B cell (primary cell): ENCODE results near the gene TUT1. TPM values are rescaled to one million over a fixed set of nuclear protein-coding genes. Genes with fewer than 3 reads are reported as not detected.

ENCODE experiments used
- ATAC-seq: fragments of 200-7000 bp; cut with Tn5 transposase; one replicate; pipeline ENCODE4 v1.10.0; 2021; ENCODE audit warnings: low read depth, mild to moderate bottlenecking, moderate number of reproducible peaks, moderate library complexity
- CTCF ChIA-PET: fragments of 350-600 bp; sonication (Branson Sonifier 250); formaldehyde crosslinking; loops from one replicate; lab custom pipeline; 2021; ENCODE audit warnings: antibody characterized with exemption, inconsistent platforms; lab: Charles Lee
- POLR2A ChIA-PET: fragments of 350-600 bp; sonication (Branson Sonifier 250); formaldehyde crosslinking; loops from one replicate; lab custom pipeline; 2021; ENCODE audit warnings: antibody characterized with exemption; lab: Charles Lee
- DNase-seq: peaks from one replicate; pipeline ENCODE4 v3.0.0; 2013
- H2AFZ ChIP-seq: 2 replicates; pipeline ENCODE4 v1.6.1; 2012; ENCODE audit warnings: mild to moderate bottlenecking, low read depth, low read length; ENCODE audit not compliant: insufficient read depth, poor library complexity, severe bottlenecking
- H3K27ac ChIP-seq, 2 donors: 1 replicate in 1 of 2; 2 replicates in 1 of 2; pipeline ENCODE4 v1.5.1; 2012 to 2013; ENCODE audit warnings: low read length in 2 of 2, mild to moderate bottlenecking in 2 of 2, moderate library complexity in 1 of 2
- H3K27me3 ChIP-seq, 4 experiments: fragments of 200-600 bp in 1 of 4; sonication (generic) in 1 of 4; replicated peaks in 1 of 4; 1 replicate in 2 of 4; 2 replicates in 2 of 4; pipeline versions ENCODE4 v1.6.1 to v1.7.0; 2013 to 2016; ENCODE audit warnings: low read length in 3 of 4, mild to moderate bottlenecking in 2 of 4, mixed read lengths in 1 of 4, moderate library complexity in 1 of 4; ENCODE audit not compliant: insufficient read depth in 4 of 4, control insufficient read depth in 3 of 4; ENCODE audit errors: control extremely low read depth in 1 of 4
- H3K36me3 ChIP-seq, 2 experiments: replicated peaks in 1 of 2; 1 replicate in 1 of 2; 2 replicates in 1 of 2; pipeline versions ENCODE4 v1.6.1 to v1.7.1; 2013; ENCODE audit warnings: low read length in 1 of 2; ENCODE audit not compliant: insufficient read depth in 2 of 2, control insufficient read depth in 1 of 2; ENCODE audit errors: control extremely low read depth in 1 of 2, extremely low read depth in 1 of 2
- H3K4me1 ChIP-seq, 2 donors: fragments of 200-600 bp in 1 of 2; sonication (generic) in 1 of 2; 1 replicate in 1 of 2; 2 replicates in 1 of 2; pipeline versions ENCODE4 v1.5.1 to v1.6.1; 2013 to 2017; ENCODE audit warnings: low read length in 2 of 2; ENCODE audit not compliant: control insufficient read depth in 2 of 2, insufficient read depth in 2 of 2
- H3K4me2 ChIP-seq: replicated peaks from 2 replicates; pipeline ENCODE3; 2012; ENCODE audit warnings: mild to moderate bottlenecking, low read depth, low read length; ENCODE audit not compliant: poor library complexity, severe bottlenecking
- H3K4me3 ChIP-seq, 5 experiments: fragments of 200-600 bp in 1 of 5; sonication (generic) in 1 of 5; 1 replicate in 3 of 5; 2 replicates in 2 of 5; pipeline versions ENCODE4 v1.5.1 to v1.7.0; 2011 to 2016; ENCODE audit warnings: low read length in 4 of 5, mild to moderate bottlenecking in 4 of 5, low read depth in 2 of 5, control low read depth in 1 of 5, moderate library complexity in 1 of 5; ENCODE audit not compliant: insufficient read depth in 1 of 5; ENCODE audit errors: control extremely low read depth in 1 of 5, extremely low read depth in 1 of 5
- H3K79me2 ChIP-seq: fragments of 200-600 bp; sonication (generic); one replicate; pipeline ENCODE4 v1.6.0; 2016; ENCODE audit warnings: low read length; ENCODE audit not compliant: control insufficient read depth, insufficient read depth
- H3K9ac ChIP-seq: fragments of 200-600 bp; sonication (generic); 2 replicates; pipeline ENCODE4 v1.6.1; 2017; ENCODE audit warnings: mild to moderate bottlenecking, low read length, moderate library complexity
- H3K9me3 ChIP-seq, 3 donors: one replicate each; pipeline versions ENCODE4 v1.6.1 to v1.7.1; 2013; ENCODE audit warnings: low read length in 2 of 3; ENCODE audit not compliant: control insufficient read depth in 2 of 3, insufficient read depth in 1 of 3; ENCODE audit errors: control extremely low read depth in 1 of 3
- H4K20me1 ChIP-seq: 2 replicates; pipeline ENCODE4 v1.6.0; 2012; ENCODE audit warnings: mild to moderate bottlenecking, low read length; ENCODE audit not compliant: insufficient read depth, control insufficient read depth, poor library complexity, severe bottlenecking
- H3K27ac Mint-ChIP-seq: one replicate; pipeline ENCODE4 v1.8.0; 2021; ENCODE audit warnings: mixed read lengths
- H3K27me3 Mint-ChIP-seq: one replicate; pipeline ENCODE4 v1.8.0; 2021; ENCODE audit warnings: mixed read lengths
- H3K4me1 Mint-ChIP-seq: one replicate; pipeline ENCODE4 v1.8.0; 2021; ENCODE audit warnings: mixed read lengths
- H3K4me3 Mint-ChIP-seq: one replicate; pipeline ENCODE4 v1.8.0; 2021; ENCODE audit warnings: mixed read lengths
- H3K9me3 Mint-ChIP-seq: one replicate; pipeline ENCODE4 v1.8.0; 2022; ENCODE audit warnings: mixed read lengths; ENCODE audit not compliant: insufficient read depth
- CTCF ChIP-seq: fragments of 200-600 bp; IDR thresholded peaks from one replicate; pipeline ENCODE4 v1.8.0; 2022; ENCODE audit warnings: antibody characterized with exemption, mild to moderate bottlenecking
- EZH2 ChIP-seq: IDR thresholded peaks from 2 replicates; pipeline ENCODE4 v1.6.1; 2012; ENCODE audit warnings: borderline replicate concordance, low read depth, mild to moderate bottlenecking, moderate library complexity, low read length; ENCODE audit not compliant: insufficient read depth, poor library complexity, severe bottlenecking
- WGBS: methylation state at CpG from one replicate; pipeline ENCODE4 v1.1.5; 2013; ENCODE audit warnings: missing lambda C conversion rate; ENCODE audit not compliant: insufficient coverage; 5-methylcytosine and 5-hydroxymethylcytosine counted together
- intact Hi-C: fragments of 100-400 bp; cut with micrococcal nuclease; formaldehyde crosslinking; loops from one replicate; pipeline ENCODE4 v1.10.0; 2022
- polyA plus RNA-seq: library from polyadenylated mRNA; depleted of rRNA; stranded (reverse); fragments of >200 nt; gene quantifications from 2 replicates; pipeline ENCODE4 v1.2.3, GENCODE V29; 2012
- total RNA-seq, 2 donors: library from RNA; stranded (reverse); fragments of 120-200 nt in 1 of 2; gene quantifications; 1 replicate in 1 of 2; 2 replicates in 1 of 2; pipeline versions ENCODE4 v1.2.3 to v1.2.4, GENCODE V29; 2013 to 2022

TUT1 gene
- total and polyA plus RNA-seq, 2 donors (not counting 1 experiment from before 2014, with no cell fraction given), result 31.1 to 47.7 TPM

- peaks cover 78 to 89% of the 10 kb centered on the region in 2 donors for H3K4me1 ChIP-seq
- no peaks in the 10 kb centered on the region for H4K20me1 ChIP-seq
- intact Hi-C loops, result loop anchor here (2.0 kb wide), 1 partner anchor 673 kb away; no protein-coding TSS in a partner anchor
- peak overlapping the region; percentile 96 for H3K27ac Mint-ChIP-seq
- H3K27ac ChIP-seq, result peak overlapping the region; percentile 98 to 99
- no peaks in the 10 kb centered on the region for H3K9me3 Mint-ChIP-seq
- WGBS, result 93% methylated on average over 7 of the region's 8 CpGs
- H3K4me2 ChIP-seq, result peak overlapping the region; percentile 74
- H3K4me3 ChIP-seq, result no peak overlapping the region
- H3K36me3 ChIP-seq, result peaks cover 2 to 7% of the 10 kb centered on the region in 2 experiments
- H3K27me3 Mint-ChIP-seq, result no peaks in the 10 kb centered on the region
- peak overlapping the region; percentile 54 for H3K9ac ChIP-seq
- no peaks in the 10 kb centered on the region for H3K27me3 ChIP-seq
- ChIA-PET CTCF (interaction anchor here (1.1 to 13.2 kb wide), 4 partner anchors 14 to 129 kb away, joined by 3 to 376 read pairs (median 172); partner anchors contain the start of gene TUT1), POLR2A (interaction anchor here (0.7 to 9.3 kb wide), 4 partner anchors 12 to 288 kb away, joined by 4 to 119 read pairs (median 10); partner anchors contain the start of genes EEF1G and TUT1)
- peaks cover 19% of the 10 kb centered on the region for H3K79me2 ChIP-seq
- H2AFZ ChIP-seq, result no peak overlapping the region
- peak overlapping the region; percentile 70 for H3K4me3 Mint-ChIP-seq
- H3K4me1 Mint-ChIP-seq, result peaks cover 77% of the 10 kb centered on the region
- TF ChIP-seq EZH2 (no peak), CTCF (no peak)
- DNase-seq, result no peak
- no peaks in the 10 kb centered on the region for H3K9me3 ChIP-seq
- no peak for ATAC-seq
Observed at GRCh38 chr11:62553839-62554361, 37.4 kb downstream of the TUT1 start.
